ENCODE data around the gene DUOX1.

The DUOX1 gene

DNA sequence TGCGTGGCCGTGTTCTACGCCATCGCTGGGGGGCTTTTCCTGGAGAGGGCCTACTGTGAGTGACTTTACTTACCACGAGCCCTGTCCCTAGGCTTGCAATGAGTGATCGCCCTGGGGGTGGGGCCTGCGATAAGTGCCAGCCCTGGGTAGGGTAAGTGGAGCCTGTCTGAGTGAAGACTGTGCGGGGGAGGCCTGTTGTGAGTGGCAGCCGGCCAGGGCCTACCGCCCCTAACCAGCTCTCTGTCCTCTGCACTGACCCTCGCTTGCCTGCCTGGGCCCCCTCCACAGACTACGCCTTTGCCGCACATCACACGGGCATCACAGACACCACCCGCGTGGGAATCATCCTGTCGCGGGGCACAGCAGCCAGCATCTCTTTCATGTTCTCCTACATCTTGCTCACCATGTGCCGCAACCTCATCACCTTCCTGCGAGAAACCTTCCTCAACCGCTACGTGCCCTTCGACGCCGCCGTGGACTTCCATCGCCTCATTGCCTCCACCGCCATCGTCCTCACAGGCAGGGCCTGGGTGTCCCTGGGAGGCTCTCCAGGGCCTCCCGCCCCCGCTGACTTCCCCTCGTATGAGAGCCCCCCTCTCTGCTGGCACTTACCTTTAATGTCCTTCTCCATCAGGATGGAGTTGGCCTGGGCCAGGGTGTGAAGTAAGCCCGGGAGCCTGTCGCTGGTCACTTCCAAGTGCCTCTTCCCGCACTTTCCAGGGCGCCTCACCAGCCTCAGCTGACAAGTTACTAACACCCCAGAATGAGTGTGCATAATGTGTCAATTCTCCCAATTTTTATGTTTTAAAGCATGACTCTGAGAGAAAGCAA is 22.4 kb downstream of the DUOX1 start:
- H3K4me3 ChIP-seq (ENCODE audit: low read depth, low read length) = no peak overlapping the region
- no peak overlapping the region for H3K4me2 ChIP-seq (ENCODE audit: low read length)
- TF ChIP-seq, protein P1, sequence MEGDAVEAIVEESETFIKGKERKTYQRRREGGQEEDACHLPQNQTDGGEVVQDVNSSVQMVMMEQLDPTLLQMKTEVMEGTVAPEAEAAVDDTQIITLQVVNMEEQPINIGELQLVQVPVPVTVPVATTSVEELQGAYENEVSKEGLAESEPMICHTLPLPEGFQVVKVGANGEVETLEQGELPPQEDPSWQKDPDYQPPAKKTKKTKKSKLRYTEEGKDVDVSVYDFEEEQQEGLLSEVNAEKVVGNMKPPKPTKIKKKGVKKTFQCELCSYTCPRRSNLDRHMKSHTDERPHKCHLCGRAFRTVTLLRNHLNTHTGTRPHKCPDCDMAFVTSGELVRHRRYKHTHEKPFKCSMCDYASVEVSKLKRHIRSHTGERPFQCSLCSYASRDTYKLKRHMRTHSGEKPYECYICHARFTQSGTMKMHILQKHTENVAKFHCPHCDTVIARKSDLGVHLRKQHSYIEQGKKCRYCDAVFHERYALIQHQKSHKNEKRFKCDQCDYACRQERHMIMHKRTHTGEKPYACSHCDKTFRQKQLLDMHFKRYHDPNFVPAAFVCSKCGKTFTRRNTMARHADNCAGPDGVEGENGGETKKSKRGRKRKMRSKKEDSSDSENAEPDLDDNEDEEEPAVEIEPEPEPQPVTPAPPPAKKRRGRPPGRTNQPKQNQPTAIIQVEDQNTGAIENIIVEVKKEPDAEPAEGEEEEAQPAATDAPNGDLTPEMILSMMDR (IDR thresholded peaks at IDR 0.05) = no peak
- no peaks in the 10 kb centered on the region for H3K36me3 ChIP-seq (ENCODE audit: control insufficient read depth, insufficient read depth, low read length)
- no peaks in the 10 kb centered on the region for H3K27me3 ChIP-seq (ENCODE audit: control insufficient read depth, insufficient read depth, low read length)
- H3K9ac ChIP-seq = no peak overlapping the region
- no peaks in the 10 kb centered on the region for H3K4me1 ChIP-seq
- H2AFZ ChIP-seq = no peak overlapping the region
- H3K27ac ChIP-seq = no peak overlapping the region
- H3K79me2 ChIP-seq = no peaks in the 10 kb centered on the region
- no peaks in the 10 kb centered on the region for H3K9me3 ChIP-seq (ENCODE audit: control insufficient read depth, low read length)

DNA sequence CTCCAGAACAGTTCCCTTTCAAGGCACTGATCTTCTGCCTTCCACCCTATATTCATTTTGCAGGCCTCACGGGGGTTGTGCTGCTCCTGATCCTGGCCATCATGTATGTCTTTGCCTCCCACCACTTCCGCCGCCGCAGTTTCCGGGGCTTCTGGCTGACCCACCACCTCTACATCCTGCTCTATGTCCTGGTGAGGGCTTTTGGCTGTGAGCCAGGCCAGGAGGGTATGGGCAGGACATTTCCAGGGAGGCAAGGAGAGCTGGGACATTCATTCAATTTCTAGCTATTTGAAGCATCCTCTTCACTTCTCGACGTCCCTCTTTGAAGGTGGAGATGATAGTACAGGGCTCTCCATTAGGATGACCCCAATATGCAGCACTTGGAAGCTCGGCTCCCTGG is 25.9 kb downstream of the DUOX1 start:
- TF ChIP-seq, protein P1 (IDR thresholded peaks at IDR 0.05) = no peak
- Histone ChIP-seq H3K9ac (no peak overlapping the region), H3K4me1 (no peaks in the 10 kb centered on the region), H3K4me3 (ENCODE audit: low read depth, low read length) (no peak overlapping the region), H3K27me3 (ENCODE audit: control insufficient read depth, insufficient read depth, low read length) (no peaks in the 10 kb centered on the region), H3K4me2 (ENCODE audit: low read length) (no peak overlapping the region), H3K9me3 (ENCODE audit: control insufficient read depth, low read length) (no peaks in the 10 kb centered on the region), H3K27ac (no peak overlapping the region), H3K36me3 (ENCODE audit: control insufficient read depth, insufficient read depth, low read length) (no peaks in the 10 kb centered on the region), H2AFZ (no peak overlapping the region), H3K79me2 (no peaks in the 10 kb centered on the region)

DNA sequence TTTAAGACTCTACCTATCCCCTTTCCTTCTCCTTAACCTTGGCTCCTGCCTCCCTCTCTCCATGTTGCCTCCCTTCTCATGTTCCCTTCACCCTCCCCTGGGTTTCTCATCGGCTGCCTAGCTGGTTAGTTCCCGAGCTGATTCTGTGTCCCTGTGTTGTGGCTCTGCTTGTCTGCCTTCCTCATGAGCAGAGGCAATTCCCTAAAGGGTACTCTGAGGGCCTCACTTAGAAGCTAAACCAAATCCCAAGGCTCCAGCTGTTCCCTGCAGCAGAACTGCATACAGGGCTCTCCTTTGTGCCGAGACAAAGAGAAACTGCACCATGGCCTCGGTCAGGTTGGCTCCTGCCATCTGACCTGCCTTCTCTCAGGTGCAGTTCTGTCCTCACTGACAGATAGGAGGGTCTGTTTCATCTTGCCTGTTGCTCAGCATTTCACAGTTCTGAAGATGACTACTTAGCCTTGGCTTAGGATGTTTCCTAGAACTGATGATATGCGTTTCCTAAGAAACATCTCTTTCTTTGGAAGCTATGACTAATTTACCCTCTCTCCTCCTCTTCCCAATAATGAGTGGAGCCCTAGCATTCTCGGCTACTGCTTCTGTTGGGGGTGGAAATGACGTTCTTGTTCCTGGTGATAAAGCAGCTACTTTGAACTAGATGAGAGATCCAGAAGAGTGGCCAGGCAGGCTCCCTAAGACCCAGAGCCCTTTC is 27.1 kb downstream of the DUOX1 start:
- no peak overlapping the region for H2AFZ ChIP-seq
- TF ChIP-seq, protein P1 (IDR thresholded peaks at IDR 0.05) = no peak
- H3K36me3 ChIP-seq (ENCODE audit: control insufficient read depth, insufficient read depth, low read length) = no peaks in the 10 kb centered on the region
- H3K9ac ChIP-seq = no peak overlapping the region
- H3K27ac ChIP-seq = no peak overlapping the region
- H3K4me1 ChIP-seq = no peaks in the 10 kb centered on the region
- H3K79me2 ChIP-seq = no peaks in the 10 kb centered on the region
- H3K4me3 ChIP-seq (ENCODE audit: low read depth, low read length) = no peak overlapping the region
- no peaks in the 10 kb centered on the region for H3K9me3 ChIP-seq (ENCODE audit: control insufficient read depth, low read length)
- no peaks in the 10 kb centered on the region for H3K27me3 ChIP-seq (ENCODE audit: control insufficient read depth, insufficient read depth, low read length)
- H3K4me2 ChIP-seq (ENCODE audit: low read length) = no peak overlapping the region

DNA sequence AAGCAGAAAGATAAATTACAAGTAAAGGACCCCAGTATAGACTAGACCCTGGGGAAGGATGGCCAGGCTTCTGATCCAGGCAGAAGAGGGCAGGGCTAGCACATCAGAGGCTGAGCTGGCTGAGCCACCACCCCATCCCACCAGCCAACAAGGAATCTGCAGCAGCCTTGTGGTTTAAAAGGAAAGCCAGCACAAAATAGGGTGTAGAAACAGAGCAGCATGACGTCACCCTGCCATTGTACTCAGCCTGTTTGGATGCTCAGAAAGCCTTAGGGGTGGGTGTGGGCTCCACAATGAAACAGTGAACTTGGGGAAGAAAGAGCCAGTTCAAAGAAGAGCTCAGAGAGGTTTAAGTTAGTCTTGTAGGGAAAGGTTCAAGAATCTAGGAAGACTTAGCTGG is 28.2 kb downstream of the DUOX1 start:
- Histone ChIP-seq H3K27ac (no peak overlapping the region), H3K9ac (no peak overlapping the region), H3K4me1 (no peaks in the 10 kb centered on the region), H3K79me2 (no peaks in the 10 kb centered on the region), H3K27me3 (ENCODE audit: control insufficient read depth, insufficient read depth, low read length) (no peaks in the 10 kb centered on the region), H3K4me2 (ENCODE audit: low read length) (no peak overlapping the region), H3K9me3 (ENCODE audit: control insufficient read depth, low read length) (no peaks in the 10 kb centered on the region), H3K36me3 (ENCODE audit: control insufficient read depth, insufficient read depth, low read length) (no peaks in the 10 kb centered on the region), H2AFZ (no peak overlapping the region), H3K4me3 (ENCODE audit: low read depth, low read length) (no peak overlapping the region)
- TF ChIP-seq, protein P1 (IDR thresholded peaks at IDR 0.05) = no peak

Measured in parathyroid adenoma (tissue), 2 donors.